HepG2 (cell line): ENCODE data around the gene SH3D19. TPM values are rescaled to one million over a fixed set of nuclear protein-coding genes. Genes with fewer than 3 reads are reported as not detected.

Source experiments
- ATF6 ChIP-seq: sonication (generic); formaldehyde crosslinking; conservative IDR thresholded peaks from 2 replicates; pipeline ENCODE4 v1.4.0; 2020; ENCODE audit warnings: missing genetic modification reagents
- HNF4A ChIP-seq: sonication (generic); formaldehyde crosslinking; IDR thresholded peaks from 2 replicates; pipeline ENCODE4 v1.4.0; 2020; ENCODE audit warnings: missing genetic modification reagents
- NR2F2 ChIP-seq: IDR thresholded peaks from 2 replicates; pipeline ENCODE4 v1.6.1; 2012; ENCODE audit warnings: low read depth, inconsistent platforms, borderline replicate concordance
- PAWR ChIP-seq: sonication (generic); formaldehyde crosslinking; IDR thresholded peaks from 2 replicates; pipeline ENCODE4 v1.4.0; 2020; ENCODE audit warnings: missing genetic modification reagents, mild to moderate bottlenecking, borderline replicate concordance
- SCMH1 ChIP-seq: sonication (generic); formaldehyde crosslinking; IDR thresholded peaks from 2 replicates; pipeline ENCODE4 v1.9.0; 2021; ENCODE audit warnings: missing genetic modification reagents, mild to moderate bottlenecking, borderline replicate concordance
- SETDB1 ChIP-seq: sonication (generic); formaldehyde crosslinking; IDR thresholded peaks from 2 replicates; pipeline ENCODE4 v1.5.1; 2020; ENCODE audit warnings: missing genetic modification reagents, mild to moderate bottlenecking, borderline replicate concordance
- SMYD3 ChIP-seq: sonication (generic); formaldehyde crosslinking; IDR thresholded peaks from 2 replicates; pipeline ENCODE4 v1.8.1; 2023; ENCODE audit warnings: mild to moderate bottlenecking, missing genetic modification reagents
- SNAPC2 ChIP-seq: sonication (generic); formaldehyde crosslinking; IDR thresholded peaks from 2 replicates; pipeline ENCODE4 v1.8.1; 2022; ENCODE audit warnings: mild to moderate bottlenecking, missing genetic modification reagents
- ZBTB34 ChIP-seq: sonication (generic); formaldehyde crosslinking; IDR thresholded peaks from 2 replicates; pipeline ENCODE4 v1.8.0; 2022; ENCODE audit warnings: mild to moderate bottlenecking, missing genetic modification reagents
- ZNF296 ChIP-seq: sonication (generic); formaldehyde crosslinking; conservative IDR thresholded peaks from 2 replicates; pipeline ENCODE4 v1.5.0; 2020; ENCODE audit warnings: mild to moderate bottlenecking, missing genetic modification reagents
- ZNF567 ChIP-seq: sonication (generic); formaldehyde crosslinking; IDR thresholded peaks from 2 replicates; pipeline ENCODE4 v1.8.1; 2023; ENCODE audit warnings: mild to moderate bottlenecking, missing genetic modification reagents, borderline replicate concordance
- ZNF678 ChIP-seq: sonication (generic); formaldehyde crosslinking; IDR thresholded peaks from 2 replicates; pipeline ENCODE4 v1.4.0; 2020; ENCODE audit warnings: mild to moderate bottlenecking, missing genetic modification reagents
- ZNF7 ChIP-seq: IDR thresholded peaks from 2 replicates; pipeline ENCODE4 v1.6.1; 2016; ENCODE audit warnings: missing biosample characterization, missing genetic modification reagents
- ZNF703 ChIP-seq: sonication (generic); formaldehyde crosslinking; IDR thresholded peaks from 2 replicates; pipeline ENCODE4 v1.5.1; 2020; ENCODE audit warnings: missing genetic modification reagents, mild to moderate bottlenecking, moderate library complexity, borderline replicate concordance
- ZNF781 ChIP-seq: sonication (generic); formaldehyde crosslinking; IDR thresholded peaks from 2 replicates; pipeline ENCODE4 v1.5.1; 2020; ENCODE audit warnings: borderline replicate concordance, mild to moderate bottlenecking, missing genetic modification reagents; ENCODE audit errors: not compliant biosample characterization
- polyA plus RNA-seq, 8 experiments: library from polyadenylated mRNA; depleted of rRNA in 3 of 8; stranded (reverse) in 7 of 8; unstranded in 1 of 8; fragments of >200 nt; fragmentation: Illumina TruSeq in 4 of 8; extraction: Trizol in 4 of 8; gene quantifications; 2 replicates each; pipeline versions ENCODE4 v1.2.1 to v1.2.3, GENCODE V29; 2011 to 2016; ENCODE audit warnings: low read depth in 4 of 8, missing spikeins in 1 of 8, mixed read lengths in 1 of 8; ENCODE audit not compliant: insufficient read depth in 1 of 8
- total RNA-seq, 5 experiments: library from RNA; depleted of rRNA; stranded (reverse); fragments of >200 nt; fragmentation: Illumina TruSeq; extraction: Trizol; gene quantifications; 2 replicates each; pipeline ENCODE4 v1.2.3, GENCODE V29; 2016; ENCODE audit warnings: low read depth in 1 of 5
- TF ChIP-seq, protein P1 (sequence below): sonication (generic); formaldehyde crosslinking; IDR thresholded peaks from 2 replicates; pipeline ENCODE4 v1.4.0; 2020; ENCODE audit warnings: missing genetic modification reagents
- TF ChIP-seq, protein P2 (sequence below), 2 experiments: sonication (generic) in 1 of 2; formaldehyde crosslinking in 1 of 2; IDR thresholded peaks; 2 replicates each; pipeline versions ENCODE4 v1.5.1 to v1.6.1; 2011 to 2020; ENCODE audit warnings: borderline replicate concordance in 1 of 2, low read depth in 1 of 2, low read length in 1 of 2, mild to moderate bottlenecking in 1 of 2, missing genetic modification reagents in 1 of 2, moderate library complexity in 1 of 2
- TF ChIP-seq, protein P3 (sequence below): IDR thresholded peaks from 2 replicates; pipeline ENCODE4 v1.6.1; 2018; ENCODE audit warnings: missing genetic modification reagents, mild to moderate bottlenecking, missing compliant biosample characterization
- TF ChIP-seq, protein P4 (sequence below): fragments of 450-650 bp; IDR thresholded peaks from 2 replicates; pipeline ENCODE4 v1.6.1; 2016

The SH3D19 gene
- total and polyA plus RNA-seq, 2 of the 13 experiments (the other 11 are each of a cell fraction or from before 2014, with no cell fraction given): 31.2 to 38.0 TPM

DNA sequence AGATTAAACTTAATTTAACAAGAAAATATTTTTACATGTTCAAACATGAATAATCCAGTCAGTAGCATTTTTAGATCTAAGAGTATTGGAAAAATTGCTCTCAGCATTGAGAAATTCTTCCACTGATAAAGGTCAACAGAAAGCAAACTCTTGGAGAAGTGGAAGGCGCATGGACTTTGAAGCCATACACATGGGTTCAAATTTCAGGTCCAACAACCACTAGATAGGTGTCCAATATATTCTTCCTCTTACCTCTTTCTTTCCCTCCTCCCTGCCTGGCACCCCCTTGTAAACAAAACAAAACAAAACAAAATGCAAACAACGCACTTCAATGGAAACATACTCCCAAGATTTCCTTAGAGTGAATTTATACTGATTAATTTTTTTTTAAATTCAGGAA, 76.9 kb downstream of the SH3D19 start (continued):
- TF ChIP-seq, protein P1, sequence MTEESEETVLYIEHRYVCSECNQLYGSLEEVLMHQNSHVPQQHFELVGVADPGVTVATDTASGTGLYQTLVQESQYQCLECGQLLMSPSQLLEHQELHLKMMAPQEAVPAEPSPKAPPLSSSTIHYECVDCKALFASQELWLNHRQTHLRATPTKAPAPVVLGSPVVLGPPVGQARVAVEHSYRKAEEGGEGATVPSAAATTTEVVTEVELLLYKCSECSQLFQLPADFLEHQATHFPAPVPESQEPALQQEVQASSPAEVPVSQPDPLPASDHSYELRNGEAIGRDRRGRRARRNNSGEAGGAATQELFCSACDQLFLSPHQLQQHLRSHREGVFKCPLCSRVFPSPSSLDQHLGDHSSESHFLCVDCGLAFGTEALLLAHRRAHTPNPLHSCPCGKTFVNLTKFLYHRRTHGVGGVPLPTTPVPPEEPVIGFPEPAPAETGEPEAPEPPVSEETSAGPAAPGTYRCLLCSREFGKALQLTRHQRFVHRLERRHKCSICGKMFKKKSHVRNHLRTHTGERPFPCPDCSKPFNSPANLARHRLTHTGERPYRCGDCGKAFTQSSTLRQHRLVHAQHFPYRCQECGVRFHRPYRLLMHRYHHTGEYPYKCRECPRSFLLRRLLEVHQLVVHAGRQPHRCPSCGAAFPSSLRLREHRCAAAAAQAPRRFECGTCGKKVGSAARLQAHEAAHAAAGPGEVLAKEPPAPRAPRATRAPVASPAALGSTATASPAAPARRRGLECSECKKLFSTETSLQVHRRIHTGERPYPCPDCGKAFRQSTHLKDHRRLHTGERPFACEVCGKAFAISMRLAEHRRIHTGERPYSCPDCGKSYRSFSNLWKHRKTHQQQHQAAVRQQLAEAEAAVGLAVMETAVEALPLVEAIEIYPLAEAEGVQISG (CRISPR knock-in tag): no peak
- TF ChIP-seq NR2F2 (no peak), HNF4A (CRISPR knock-in tag) (peak; percentile 92), PAWR (CRISPR knock-in tag) (no peak), ATF6 (CRISPR knock-in tag) (no peak), ZBTB34 (CRISPR knock-in tag) (no peak), ZNF296 (CRISPR knock-in tag) (no peak), SETDB1 (no peak), ZNF703 (CRISPR knock-in tag) (no peak), ZNF7 (CRISPR knock-in tag) (no peak), SNAPC2 (CRISPR knock-in tag) (no peak), SMYD3 (CRISPR knock-in tag) (no peak), SCMH1 (CRISPR knock-in tag) (no peak), ZNF781 (no peak), ZNF678 (no peak), ZNF567 (CRISPR knock-in tag) (no peak)
- TF ChIP-seq, protein P2, sequence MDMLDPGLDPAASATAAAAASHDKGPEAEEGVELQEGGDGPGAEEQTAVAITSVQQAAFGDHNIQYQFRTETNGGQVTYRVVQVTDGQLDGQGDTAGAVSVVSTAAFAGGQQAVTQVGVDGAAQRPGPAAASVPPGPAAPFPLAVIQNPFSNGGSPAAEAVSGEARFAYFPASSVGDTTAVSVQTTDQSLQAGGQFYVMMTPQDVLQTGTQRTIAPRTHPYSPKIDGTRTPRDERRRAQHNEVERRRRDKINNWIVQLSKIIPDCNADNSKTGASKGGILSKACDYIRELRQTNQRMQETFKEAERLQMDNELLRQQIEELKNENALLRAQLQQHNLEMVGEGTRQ (IDR thresholded peaks at IDR 0.05; ENCODE audit: low read depth, low read length): no peak
- TF ChIP-seq, protein P2 (CRISPR knock-in tag; IDR thresholded peaks at IDR 0.05; ENCODE audit: borderline replicate concordance): no peak
- TF ChIP-seq, protein P3, sequence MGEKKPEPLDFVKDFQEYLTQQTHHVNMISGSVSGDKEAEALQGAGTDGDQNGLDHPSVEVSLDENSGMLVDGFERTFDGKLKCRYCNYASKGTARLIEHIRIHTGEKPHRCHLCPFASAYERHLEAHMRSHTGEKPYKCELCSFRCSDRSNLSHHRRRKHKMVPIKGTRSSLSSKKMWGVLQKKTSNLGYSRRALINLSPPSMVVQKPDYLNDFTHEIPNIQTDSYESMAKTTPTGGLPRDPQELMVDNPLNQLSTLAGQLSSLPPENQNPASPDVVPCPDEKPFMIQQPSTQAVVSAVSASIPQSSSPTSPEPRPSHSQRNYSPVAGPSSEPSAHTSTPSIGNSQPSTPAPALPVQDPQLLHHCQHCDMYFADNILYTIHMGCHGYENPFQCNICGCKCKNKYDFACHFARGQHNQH (CRISPR knock-in tag): no peak
- TF ChIP-seq, protein P4, sequence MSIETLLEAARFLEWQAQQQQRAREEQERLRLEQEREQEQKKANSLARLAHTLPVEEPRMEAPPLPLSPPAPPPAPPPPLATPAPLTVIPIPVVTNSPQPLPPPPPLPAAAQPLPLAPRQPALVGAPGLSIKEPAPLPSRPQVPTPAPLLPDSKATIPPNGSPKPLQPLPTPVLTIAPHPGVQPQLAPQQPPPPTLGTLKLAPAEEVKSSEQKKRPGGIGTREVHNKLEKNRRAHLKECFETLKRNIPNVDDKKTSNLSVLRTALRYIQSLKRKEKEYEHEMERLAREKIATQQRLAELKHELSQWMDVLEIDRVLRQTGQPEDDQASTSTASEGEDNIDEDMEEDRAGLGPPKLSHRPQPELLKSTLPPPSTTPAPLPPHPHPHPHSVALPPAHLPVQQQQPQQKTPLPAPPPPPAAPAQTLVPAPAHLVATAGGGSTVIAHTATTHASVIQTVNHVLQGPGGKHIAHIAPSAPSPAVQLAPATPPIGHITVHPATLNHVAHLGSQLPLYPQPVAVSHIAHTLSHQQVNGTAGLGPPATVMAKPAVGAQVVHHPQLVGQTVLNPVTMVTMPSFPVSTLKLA: no peak
